AG09319 (cell line): ENCODE measurements around the gene CNNM2.
A peak's percentile ranks its signal among the peaks of the same experiment; 100 is the strongest.

Source experiments
- DNase-seq: peaks from one replicate; pipeline ENCODE4 v3.0.0-alpha.2; 2010; ENCODE audit warnings: low read depth; ENCODE audit errors: extremely low read depth
- CTCF ChIP-seq: IDR thresholded peaks from 2 replicates; pipeline ENCODE4 v1.5.1; 2011; ENCODE audit warnings: low read depth, mild to moderate bottlenecking, inconsistent platforms, low read length, moderate library complexity

Gene CNNM2

GRCh38 chr10:103110407-103110806 lies 192.3 kb downstream of the CNNM2 start:
- no peak for DNase-seq
- TF ChIP-seq CTCF = no peak

DNA sequence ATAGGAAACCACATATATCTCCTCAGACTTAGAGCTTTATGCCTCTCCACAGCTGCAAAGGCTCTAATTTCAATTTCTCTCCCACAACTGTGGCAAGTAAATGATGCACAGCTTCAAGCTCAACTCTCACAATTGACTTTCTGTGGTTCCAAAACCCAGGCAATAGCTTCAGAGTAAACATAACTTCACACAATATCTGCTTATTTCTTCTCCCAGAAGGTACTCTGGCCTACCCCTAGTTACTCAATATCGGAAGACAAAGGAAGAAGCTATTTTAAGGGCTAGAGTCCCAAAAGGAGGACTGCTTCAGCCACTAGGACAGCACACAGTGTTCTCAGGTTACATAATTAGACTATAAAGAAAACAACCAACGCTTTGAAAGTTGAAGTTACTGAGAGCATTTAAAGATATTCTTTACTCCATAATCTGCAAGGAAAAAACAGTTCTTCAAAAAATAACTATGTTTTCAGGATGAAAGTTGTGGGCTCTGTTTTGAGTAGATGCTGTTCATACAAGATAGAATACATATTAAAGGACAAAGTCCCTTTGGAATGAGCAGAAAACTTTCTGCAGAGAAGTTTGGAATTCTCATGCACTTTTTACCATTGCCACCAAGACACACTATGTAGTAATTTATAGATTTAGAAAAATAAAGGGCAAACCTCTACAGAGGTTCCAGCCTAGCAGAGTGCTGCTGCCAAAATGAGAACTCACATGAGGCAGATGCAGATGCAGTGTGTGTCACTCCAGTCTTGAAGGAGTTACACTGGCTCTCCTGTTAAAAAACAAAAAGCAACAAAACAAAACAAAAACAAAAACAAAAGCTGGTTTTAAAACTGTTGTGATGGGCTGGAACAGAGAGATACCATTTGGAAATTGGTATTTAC lies 193.2 kb downstream of the CNNM2 start:
- TF ChIP-seq CTCF = no peak
- DNase-seq = peak; percentile 22

GRCh38 chr10:103111918-103112877 lies 194.1 kb downstream of the CNNM2 start:
- no peak for DNase-seq
- TF ChIP-seq CTCF = no peak

DNA sequence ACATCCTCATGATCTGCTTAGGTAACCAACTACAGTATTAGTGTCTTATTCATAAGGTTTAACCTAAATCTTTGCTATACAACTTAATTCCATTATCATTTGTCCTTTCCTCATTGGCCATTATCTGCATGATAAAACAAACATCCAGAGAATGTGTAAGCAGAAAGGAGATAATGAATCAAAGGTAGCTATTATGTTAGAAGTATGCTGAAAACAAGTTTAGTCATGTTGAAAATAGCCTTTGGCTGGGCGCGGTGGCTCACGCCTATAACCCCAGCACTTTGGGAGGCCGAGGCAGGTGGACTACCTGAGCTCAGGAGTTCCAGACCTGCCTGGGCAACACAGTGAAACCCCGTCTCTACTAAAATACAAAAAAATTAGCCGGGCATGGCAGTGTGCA lies 196.8 kb downstream of the CNNM2 start:
- no peak for DNase-seq
- no peak for TF ChIP-seq CTCF

GRCh38 chr10:103117247-103117646 lies 199.2 kb downstream of the CNNM2 start:
- DNase-seq = no peak
- no peak for TF ChIP-seq CTCF

- no peak for DNase-seq
- no peak for TF ChIP-seq CTCF
Measured at GRCh38 chr10:103120546-103120945, 202.5 kb downstream of the CNNM2 start.
